ENCODE results near the gene SLC30A2. TPM values are rescaled to one million over a fixed set of nuclear protein-coding genes. Genes with fewer than 3 reads are reported as not detected.

SLC30A2 gene
- total and polyA plus RNA-seq, 9 of the 15 experiments (the other 6 are each of a cell fraction or from before 2014, with no cell fraction given), result 0.01 to 0.18 (median 0.06) TPM; not detected in 3

GRCh38 chr1:26078286-26079177 is 32.6 kb upstream of the SLC30A2 start (continued):
- TF ChIP-seq CEBPZ (IDR thresholded peaks at IDR 0.05; ENCODE audit: borderline replicate concordance, low read depth, low read length), result no peak
- TF ChIP-seq PML (IDR thresholded peaks at IDR 0.05; ENCODE audit: low read length), result no peak
- TF ChIP-seq HMG20B (CRISPR knock-in tag; IDR thresholded peaks at IDR 0.05), result no peak
- no peak for TF ChIP-seq TCF7L2 (IDR thresholded peaks at IDR 0.05; ENCODE audit: low read depth, low read length)
- no peak for TF ChIP-seq NCOA6 (IDR thresholded peaks at IDR 0.05)
- TF ChIP-seq ZNF184 (CRISPR knock-in tag; IDR thresholded peaks at IDR 0.05), result no peak
- TF ChIP-seq KLF13 (tag; IDR thresholded peaks at IDR 0.05; ENCODE audit: borderline replicate concordance, low read depth), result no peak
- TF ChIP-seq ESRRB (CRISPR knock-in tag; IDR thresholded peaks at IDR 0.05; ENCODE audit: borderline replicate concordance), result no peak
- no peak for TF ChIP-seq TAF7 (tag; IDR thresholded peaks at IDR 0.05)
- no peak for TF ChIP-seq ELK3 (CRISPR knock-in tag; IDR thresholded peaks at IDR 0.05)
- TF ChIP-seq BCLAF1 (IDR thresholded peaks at IDR 0.05; ENCODE audit: borderline replicate concordance in 1 of 2, control insufficient read depth in 1 of 2, low read depth in 2 of 2, low read length in 1 of 2), result no peak
- TF ChIP-seq TAL1 (IDR thresholded peaks at IDR 0.05), result peak; percentile 52
- no peak for TF ChIP-seq EZH2 (IDR thresholded peaks at IDR 0.05; ENCODE audit: borderline replicate concordance, low read depth, low read length)
- TF ChIP-seq POLR2A (conservative IDR thresholded peaks at IDR 0.05), result no peak
- no peak for TF ChIP-seq ZFP36 (IDR thresholded peaks at IDR 0.05; ENCODE audit: low read depth, low read length, partially characterized antibody)
- TF ChIP-seq SPI1 (IDR thresholded peaks at IDR 0.05; ENCODE audit: borderline replicate concordance, low read depth, low read length), result 0 out of 2 replicates have a peak, but pooled peaks have one; percentile 3
